ENCODE data around the gene MRPL37.
A peak's percentile ranks its signal among the peaks of the same experiment; 100 is the strongest.
"Not testable (repeated sequence)": the region's sequence is repeated elsewhere in the genome, so short reads cannot be mapped to it uniquely, and the experiment has no call there.

MRPL37 gene

DNA sequence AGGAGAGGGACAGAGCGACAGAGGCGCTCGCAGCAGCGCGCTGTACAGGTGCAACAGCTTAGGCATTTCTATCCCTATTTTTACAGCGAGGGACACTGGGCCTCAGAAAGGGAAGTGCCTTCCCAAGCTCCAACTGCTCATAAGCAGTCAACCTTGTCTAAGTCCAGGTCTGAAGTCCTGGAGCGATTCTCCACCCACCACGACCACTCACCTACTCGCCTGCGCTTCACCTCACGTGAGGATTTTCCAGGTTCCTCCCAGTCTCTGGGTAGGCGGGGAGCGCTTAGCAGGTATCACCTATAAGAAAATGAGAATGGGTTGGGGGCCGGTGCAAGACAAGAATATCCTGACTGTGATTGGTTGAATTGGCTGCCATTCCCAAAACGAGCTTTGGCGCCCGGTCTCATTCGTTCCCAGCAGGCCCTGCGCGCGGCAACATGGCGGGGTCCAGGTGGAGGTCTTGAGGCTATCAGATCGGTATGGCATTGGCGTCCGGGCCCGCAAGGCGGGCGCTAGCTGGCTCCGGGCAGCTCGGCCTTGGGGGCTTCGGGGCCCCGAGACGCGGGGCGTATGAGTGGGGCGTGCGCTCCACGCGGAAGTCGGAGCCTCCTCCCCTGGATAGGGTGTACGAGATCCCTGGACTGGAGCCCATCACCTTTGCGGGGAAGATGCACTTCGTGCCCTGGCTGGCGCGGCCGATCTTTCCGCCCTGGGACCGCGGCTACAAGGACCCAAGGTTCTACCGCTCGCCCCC, at the start of gene MRPL37, which contains the start of gene CYB5RL:
Gene MRPL37, plus strand, starts transcription at position 403 of the 754 bp plus-strand sequence. Its CDS starts 77 bp downstream, at position 480.
Gene CYB5RL, minus strand, starts transcription at position 266 of the 754 bp plus-strand sequence. CDS start 4,414 bp downstream, outside the sequence.
- DNase-seq, result peak; percentile 91

DNA sequence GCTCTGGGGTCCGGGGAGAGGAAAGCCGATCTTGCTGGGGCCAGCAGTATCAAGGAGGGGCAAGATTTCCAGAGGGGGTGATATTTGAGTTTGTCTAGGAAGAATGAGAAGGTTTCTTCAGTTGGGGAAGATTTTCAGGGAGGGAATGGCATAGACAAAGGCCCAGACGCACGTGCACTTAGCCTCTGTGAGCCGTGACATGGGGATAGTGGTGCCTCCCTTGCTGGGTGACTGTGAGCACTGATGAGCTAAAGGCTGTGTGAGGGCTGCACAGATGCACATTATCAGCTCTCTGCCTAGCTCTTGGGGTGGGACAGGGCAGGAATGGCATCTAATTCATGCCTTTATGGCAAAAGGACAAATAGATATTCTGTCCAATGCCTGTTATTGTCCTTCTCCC, 49.0 kb upstream of the MRPL37 start:
- no peak for DNase-seq

DNA sequence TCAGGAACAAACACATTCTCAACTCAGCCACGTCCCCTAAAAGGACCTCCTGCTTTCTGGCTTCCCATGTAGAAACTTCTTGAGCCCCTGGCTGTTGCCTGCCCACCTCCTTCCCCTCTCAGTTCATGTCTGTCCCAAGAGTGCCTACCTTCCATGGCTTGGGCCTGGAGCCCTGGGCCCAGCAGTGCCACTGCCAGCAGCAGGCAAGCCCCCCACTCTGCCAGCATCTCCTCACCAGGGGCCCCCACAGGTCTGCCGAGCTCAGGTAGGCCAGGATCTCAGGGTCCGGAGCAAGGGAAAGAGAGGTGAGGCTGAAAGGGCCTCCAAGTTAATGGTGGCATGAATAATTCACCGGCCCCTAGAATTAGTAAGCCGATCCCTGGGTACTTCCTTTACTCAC, 47.3 kb upstream of the MRPL37 start, which contains the start of gene CDCP2:
Gene CDCP2, minus strand, starts transcription at position 305 of the 400 bp plus-strand sequence. Its CDS starts 78 bp downstream, at position 227.
- no peak for DNase-seq

DNA sequence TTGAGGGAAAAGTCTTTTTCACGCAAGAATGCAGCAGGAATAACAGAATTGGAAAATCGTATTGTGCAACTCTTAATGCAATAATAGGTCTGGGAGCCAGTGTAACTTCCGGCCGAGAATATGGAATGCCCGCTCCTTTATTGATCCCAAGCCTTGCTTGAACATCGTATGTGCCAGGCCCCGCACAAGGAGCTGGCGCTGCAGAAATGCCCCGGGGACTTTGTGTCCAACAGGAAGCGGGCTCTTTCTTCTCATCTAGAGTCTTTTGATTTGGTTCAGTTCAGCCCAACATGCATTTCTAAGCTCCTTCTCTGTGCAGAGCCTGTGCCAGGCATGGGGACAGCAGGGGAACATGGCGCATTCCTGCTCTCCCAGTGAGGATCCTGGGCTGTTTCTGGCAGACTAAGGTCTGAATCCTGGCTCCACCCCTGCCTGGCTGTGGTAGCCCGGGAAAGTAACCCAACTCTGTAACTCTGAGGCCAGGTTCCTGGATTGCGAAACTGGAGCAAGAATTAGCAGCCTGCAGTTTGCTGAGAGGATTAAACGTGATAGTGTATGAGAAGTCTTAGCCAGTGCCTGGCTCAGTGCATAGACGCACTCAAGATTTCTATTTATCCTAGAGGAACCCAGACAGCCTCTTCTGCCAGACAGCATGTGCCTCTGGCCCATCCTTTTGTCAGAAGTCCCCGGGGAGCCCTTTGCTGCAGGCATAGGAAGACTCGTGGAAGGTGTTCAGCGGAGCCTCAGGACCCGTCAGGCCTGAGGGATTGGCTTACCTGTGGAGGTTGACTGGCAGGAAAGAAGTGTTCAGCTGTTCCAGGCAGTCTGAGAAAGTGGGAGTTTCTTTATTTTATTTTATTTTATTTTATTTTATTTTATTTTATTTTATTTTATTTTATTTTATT, 46.2 kb upstream of the MRPL37 start:
- no peak for DNase-seq

DNA sequence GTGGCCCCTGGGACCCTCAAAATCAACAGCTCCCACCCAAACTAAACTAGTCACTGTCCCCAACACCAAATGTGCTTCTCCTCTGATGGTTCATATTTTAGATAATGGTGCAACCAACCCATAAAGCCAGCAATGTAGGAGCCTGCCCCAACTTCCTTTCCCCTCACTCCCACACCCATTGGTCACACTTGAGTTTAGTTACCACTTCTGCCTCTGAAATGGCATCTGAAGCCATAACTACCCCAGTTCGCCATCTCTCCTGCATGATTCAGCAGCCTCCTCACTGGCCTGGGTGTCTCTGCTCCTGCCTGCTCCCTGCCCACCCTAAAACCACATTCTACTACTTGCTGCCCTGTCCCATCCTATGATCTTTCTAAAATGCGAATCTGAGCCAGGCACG, 43.8 kb upstream of the MRPL37 start:
- DNase-seq, result no peak

DNA sequence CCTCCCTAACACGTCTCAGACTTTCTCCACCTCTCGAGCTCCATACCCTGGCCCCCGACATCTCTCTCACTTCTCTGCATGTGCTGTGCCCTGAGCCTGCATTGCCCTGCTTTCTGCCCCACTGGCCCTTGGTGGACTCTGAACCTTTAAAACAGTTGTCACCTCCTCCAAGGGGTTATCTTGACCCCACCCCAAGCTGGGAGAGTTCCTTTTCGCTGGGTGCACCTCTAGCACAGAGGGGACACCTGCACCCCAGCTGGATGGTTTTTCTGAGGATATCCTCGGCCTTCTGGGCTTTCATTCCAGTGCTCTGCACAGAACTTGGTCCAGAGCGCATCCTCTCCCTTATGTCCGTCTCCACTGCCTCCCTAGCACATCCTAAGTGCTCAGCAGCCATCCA, 43.0 kb upstream of the MRPL37 start:
- DNase-seq, result no peak

DNA sequence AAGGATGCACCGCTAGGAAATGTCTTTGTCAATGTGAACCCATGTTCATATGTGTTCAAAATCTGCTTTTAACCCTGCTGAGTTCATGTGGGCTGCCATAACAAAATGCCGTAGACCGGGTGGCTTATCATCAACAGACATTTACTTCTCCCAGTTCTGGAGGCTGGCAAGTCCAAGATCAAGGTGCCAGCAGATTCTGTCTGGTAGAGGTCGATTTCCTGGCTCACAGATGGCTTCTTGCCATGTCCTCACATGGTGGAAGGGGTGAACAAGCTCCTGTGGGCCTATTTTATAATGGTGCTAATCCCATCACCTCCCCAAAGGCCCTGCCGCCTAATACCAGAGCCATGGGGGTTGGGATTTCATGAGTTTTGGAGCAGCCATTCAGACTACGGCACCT, 42.6 kb upstream of the MRPL37 start:
- DNase-seq, result no peak

DNA sequence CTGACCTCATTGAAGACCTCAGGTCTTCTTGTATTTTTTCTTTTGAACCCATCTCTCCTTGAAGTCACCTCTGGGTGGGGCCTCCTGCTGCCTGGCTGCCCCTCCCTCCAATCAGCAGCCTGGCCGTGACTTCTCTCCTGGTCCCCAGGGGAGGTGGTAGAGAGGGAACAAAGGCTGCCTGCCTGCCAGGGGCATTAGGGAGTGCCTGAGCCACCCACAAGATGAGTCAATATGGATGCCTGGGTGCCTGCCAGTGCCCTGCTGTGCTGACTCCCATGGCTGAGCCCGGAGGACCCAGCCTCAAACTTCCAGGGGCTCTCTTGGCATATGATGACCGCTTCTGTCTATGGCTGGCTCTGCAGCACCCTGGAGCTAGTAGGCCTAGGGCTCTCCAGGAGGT, 41.9 kb upstream of the MRPL37 start:
- DNase-seq, result no peak

DNA sequence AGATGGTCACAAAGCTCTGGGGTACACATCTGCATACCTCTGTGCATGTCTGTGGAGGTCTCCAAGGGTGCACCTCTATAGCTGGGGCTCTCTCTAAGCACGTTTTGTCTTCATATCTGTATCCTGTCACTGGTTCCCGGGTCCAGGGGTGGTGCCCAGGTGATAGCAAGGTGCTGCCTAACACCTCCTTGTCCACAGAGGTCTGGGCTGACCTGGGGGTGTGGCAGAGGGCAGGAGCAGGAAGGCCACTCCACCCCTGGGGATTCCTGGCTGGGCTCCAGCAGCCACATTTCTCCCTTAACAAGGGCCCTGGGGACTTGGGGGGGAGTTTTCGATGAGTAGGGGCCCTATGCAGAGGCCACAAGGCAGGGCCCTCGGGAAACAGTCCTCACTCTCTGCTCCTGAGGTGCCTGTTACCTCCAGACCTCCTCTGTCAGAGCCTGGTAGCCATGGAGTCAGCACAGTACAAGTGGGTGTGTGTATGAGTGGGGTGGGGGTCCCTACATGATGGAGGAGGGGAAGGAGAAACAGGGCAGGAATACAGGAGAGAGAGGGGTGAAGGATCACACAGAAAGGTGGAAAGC, 40.1 kb upstream of the MRPL37 start:
- no peak for DNase-seq

DNA sequence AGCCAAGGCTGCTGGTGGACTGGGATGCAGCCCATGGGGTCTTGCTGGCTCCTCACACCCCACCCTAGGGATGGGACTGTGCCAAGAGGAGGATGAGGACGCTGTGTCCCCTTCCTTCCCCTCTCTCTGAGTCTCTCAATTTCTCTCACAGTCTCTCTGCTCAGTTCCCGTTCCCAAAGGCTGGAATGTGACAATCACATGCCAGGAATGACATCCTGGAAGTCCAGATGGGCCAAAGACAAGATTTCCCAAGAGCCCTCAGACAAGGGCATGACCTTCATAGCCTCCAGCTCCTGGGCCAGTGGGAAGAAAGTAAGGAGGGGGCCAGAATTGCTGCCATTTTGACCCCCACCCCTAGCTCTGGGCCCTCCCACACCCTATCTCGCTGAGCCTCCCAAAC, 39.6 kb upstream of the MRPL37 start:
- no peak for DNase-seq

DNA sequence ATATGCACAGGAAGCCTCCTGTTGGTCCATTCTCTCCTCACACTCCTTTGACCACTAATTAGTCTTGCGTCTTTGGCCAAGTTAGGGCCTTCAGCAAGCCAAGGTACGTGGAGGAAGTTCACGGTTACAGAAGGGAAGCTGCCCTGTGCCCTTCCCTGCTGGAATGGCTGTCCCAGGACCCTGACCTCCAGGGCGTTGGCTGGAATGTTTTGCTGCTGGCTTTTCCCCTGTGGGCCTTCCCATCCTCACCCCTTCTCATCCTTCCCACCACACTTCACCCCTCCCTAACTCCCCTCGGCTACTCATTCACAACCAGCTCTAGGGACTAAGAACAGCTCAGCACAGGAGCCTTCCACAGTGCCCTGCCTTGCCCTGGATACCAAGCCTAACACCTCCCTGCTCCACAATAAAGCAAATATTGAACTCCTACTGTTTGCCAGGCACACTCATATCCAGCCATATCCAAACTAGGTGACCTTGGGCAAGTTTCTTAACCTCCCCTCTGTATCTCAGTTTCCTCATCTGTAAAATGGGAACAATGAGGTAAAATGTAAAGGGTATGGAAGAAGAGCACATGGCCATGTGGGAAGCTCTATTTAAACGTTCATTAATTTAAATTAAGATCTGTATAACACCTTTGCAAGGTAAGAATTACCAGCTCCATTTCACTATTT, 38.3 kb upstream of the MRPL37 start:
- DNase-seq, result no peak

DNA sequence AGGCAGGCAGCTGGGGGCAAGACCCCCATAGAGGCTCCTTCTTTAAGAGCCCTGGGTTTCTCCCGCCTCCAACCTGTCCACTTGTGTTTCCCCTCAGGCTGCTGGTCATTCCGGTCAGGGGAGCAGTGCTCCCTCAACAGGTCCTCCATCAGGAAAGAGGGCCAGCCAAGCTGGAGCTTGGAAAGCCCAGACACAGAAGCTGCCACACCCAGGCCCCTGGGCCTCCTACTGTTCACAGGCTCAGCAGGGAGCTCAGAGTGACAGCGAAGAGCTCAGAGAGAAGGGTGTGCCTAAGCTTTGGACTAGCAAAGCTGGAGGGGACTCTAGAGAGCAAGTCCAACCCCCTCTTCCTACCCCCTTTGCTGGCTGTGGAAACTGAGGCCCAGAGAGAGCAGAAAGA, 36.9 kb upstream of the MRPL37 start:
- DNase-seq, result no peak

DNA sequence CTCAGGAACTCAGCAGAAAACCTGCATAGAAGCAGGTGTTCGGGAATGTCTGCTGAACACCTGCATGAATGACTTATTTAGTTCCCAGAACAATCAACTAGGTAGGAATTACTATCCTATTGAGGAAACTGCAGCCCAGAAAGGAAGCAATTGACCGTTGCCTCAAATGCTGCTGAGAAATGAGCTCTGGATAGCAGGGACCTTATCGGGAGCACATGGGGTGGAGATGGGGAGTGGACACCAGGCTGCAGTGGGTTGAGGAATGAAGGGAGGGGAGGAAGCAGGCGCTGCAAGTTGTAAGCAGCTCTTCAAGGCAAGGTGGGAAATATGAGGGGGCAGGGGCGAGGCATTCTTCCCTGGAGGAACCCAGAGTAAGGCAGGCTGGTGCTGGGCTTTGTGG, 36.4 kb upstream of the MRPL37 start:
- no peak for DNase-seq

DNA sequence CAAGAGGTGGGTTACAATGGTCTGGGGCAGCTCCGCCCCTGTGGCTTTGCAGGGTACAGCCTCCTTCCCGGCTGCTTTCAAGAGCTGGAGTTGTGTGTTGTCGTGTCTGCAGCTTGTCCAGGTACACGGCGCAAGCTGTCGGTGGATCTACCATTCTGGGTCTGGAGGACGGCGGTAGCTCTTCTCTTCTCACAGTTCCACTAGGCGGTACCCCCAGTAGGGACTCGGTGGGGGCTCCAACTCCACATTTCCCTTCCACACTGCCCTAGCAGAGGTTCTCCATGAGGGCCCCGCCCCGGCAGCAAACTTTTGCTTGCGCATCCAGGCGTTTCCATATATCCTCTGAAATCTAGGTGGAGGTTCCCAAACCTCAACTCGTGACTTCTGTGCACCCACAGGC, 34.8 kb upstream of the MRPL37 start:
- no peak for DNase-seq

DNA sequence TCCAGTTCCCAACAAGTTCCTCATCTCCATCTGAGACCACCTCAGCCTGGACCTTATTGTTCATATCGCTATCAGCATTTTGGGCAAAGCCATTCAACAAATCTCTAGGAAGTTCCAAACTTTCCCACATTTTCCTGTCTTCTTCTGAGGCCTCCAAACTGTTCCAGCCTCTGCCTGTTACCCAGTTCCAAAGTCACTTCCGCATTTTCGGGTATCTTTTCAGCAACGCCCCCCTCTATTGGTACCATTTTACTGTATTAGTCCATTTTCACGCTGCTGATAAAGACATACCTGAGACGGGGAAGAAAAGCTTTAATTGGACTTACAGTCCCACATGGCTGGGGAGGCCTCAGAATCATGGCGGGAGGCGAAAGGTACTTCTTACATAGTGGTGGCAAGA, 33.6 kb upstream of the MRPL37 start:
- not testable (repeated sequence) for DNase-seq

DNA sequence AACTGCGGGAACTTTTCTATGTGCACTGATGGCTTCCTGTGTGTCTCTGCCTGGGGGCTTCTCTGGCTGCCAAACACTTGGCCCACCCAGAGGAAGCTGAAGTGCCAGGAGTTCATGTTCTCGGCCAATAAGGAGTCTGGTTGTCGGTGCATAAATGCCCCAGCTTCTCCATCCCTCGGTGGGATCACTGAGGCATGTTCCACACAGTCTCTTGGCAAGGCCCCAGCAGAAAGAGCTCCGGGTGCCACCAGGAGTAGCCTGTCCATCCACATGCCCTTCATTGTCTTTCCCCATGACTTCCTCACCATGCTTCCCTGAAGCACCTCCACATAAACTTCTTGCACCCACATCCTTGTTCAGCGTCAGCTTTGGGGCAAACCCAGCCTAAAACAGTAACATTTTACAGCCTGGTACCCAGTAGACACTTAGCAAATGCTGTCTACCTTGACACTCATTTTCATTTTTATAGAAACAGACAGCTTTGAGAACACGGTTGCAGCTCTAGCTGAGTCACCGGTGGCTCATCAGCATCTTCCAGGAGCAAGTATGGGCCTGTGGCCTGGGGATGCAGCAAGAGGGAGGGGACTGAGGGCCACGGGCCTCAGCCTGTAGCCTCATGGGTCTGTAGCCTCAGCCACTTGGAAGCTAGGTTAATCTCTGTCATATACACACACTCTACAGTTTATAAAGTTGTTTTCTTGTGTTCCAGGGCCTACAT, 32.4 kb upstream of the MRPL37 start:
- DNase-seq, result no peak

DNA sequence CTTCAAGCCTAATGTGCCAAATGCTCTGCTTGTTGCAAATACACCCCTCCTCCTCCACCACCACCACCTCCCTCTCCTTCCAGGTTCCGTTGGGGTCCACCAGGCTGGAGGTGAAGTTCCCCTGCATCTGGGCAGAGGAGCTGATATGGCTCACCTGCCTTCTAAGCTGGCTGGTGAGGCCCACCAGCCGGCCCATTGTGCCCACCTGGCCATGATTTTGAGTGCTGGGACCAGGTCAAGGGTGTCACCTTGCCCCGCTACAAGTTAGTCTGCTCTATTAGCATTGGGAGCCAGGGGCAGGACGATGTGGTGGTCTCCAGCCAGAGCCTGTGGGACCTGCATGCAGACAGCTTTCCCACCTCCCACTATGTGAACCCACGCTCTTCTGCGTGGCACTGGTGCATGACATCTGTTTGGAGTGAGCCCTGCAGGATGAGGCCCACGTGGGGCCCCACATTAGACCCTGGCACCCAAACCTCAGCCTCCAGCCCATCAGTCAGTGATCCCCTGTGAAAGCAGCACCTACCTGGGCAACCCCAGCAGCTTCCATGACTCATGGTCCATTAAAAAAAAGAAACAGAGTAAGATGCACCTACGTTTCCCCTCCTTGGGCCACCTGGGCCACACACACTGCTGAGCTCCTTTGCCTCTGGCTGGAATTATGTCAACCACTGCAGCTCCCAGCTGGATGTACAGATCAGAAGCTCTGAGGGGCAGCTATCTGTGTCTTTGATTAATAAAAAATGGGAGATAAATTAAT, 31.6 kb upstream of the MRPL37 start:
- DNase-seq, result no peak

DNA sequence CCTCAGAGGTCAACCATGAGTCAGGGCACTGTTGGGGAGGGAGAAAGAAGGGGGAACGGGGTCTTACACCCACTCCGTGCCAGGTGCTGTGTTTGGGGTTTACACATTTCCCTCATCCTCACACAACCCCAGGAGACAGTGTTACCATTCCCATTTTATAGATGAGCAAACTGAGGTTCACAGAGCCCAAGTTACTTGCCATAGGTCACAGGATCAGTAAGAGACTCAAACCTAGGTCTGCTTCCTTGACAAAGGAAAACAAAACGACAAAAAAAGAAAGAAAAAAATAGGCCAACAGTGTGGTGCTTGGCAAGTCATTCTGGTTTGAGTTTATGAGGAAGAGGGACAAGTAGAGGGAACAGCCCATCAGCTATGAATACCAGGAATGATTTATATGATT, 30.9 kb upstream of the MRPL37 start:
- no peak for DNase-seq

DNA sequence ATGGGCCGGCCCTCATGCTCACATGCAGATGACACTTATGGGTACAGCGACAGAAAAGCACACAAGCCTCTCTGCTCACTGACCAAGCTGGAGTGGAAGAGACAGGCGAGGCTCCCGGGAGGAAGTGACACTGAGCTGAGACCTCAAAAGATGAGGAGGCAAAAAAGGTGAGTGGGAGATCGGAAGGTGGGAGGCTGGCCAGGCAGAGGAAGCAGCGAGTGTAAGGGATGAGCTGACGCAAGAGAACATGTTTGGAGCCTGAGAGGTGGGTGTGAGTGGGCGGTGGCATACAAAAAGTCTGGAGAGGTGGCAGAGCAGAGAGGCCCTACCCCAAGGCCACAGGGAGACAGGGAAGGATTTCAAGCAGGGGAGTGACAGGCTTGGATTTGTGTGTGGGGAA, 29.0 kb upstream of the MRPL37 start:
- DNase-seq, result no peak

DNA sequence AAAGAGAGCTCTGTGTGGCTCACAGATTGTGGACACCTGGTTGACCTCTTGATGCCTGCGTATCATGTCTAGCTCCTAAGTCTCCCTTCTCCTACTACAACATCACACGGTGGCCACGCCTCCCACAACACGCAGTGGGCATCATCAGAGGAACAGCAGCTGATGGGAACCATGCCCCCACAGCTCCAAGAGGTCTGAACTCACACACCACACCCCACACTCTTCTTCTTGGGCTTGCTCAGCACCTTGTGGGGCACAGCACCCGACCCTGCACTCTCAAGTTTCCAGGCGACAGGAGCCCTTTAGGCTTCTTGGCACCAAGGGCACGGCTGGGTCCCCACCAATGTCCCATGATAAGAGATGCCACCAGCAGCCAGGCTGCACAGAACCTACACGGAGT, 28.4 kb upstream of the MRPL37 start:
- DNase-seq, result no peak
